ENCODE data around the gene CDCA5. TPM values are rescaled to one million over a fixed set of nuclear protein-coding genes. Genes with fewer than 3 reads are reported as not detected.

The CDCA5 gene
- total RNA-seq, 1 donor from 2014 or later, result 2.0 TPM

Small RNAs within 50 kb of the gene (small RNA-seq; reads per million reads assigned to genes)
- gene SNX15 (ENCODE audit: low replicate concordance), result not detected

Other genes with a start within 250 kb of the CDCA5 start
- 0.25 TPM for gene CDC42BPG, start 239.4 kb downstream of the CDCA5 start, total RNA-seq
- 17.7 TPM for gene EHD1, start 205.4 kb downstream of the CDCA5 start, total RNA-seq
- 5.7 TPM for gene ATG2A, start 166.8 kb downstream of the CDCA5 start, total RNA-seq
- 26.6 TPM for gene PPP2R5B, start 159.4 kb downstream of the CDCA5 start, total RNA-seq
- gene GPHA2, start 148.1 kb downstream of the CDCA5 start, total RNA-seq, result not detected
- gene MAJIN, start 111.9 kb downstream of the CDCA5 start, total RNA-seq, result not detected
- not detected for gene BATF2, start 87.1 kb downstream of the CDCA5 start, total RNA-seq
- 47.0 TPM for gene ARL2, start 69.9 kb downstream of the CDCA5 start, total RNA-seq
- gene SNX15, start 56.6 kb downstream of the CDCA5 start, total RNA-seq, result 11.8 TPM
- gene SAC3D1, start 42.8 kb downstream of the CDCA5 start, total RNA-seq, result 3.0 TPM
- 1.5 TPM for gene NAALADL1, start 25.5 kb downstream of the CDCA5 start, total RNA-seq
- 14.0 TPM for gene ZFPL1, start 182 bp upstream of the CDCA5 start, total RNA-seq
- gene VPS51, start 12.2 kb upstream of the CDCA5 start, total RNA-seq, result 161 TPM
- 34.7 TPM for gene TM7SF2, start 27.8 kb upstream of the CDCA5 start, total RNA-seq
- 2.5 TPM for gene ZNHIT2, start 33.7 kb upstream of the CDCA5 start, total RNA-seq
- 217 TPM for gene FAU, start 38.1 kb upstream of the CDCA5 start, total RNA-seq
- 27.0 TPM for gene MRPL49, start 38.3 kb upstream of the CDCA5 start, total RNA-seq
- gene SYVN1, start 50.5 kb upstream of the CDCA5 start, total RNA-seq, result 7.4 TPM
- not detected for gene SPDYC, start 86.2 kb upstream of the CDCA5 start, total RNA-seq
- 52.4 TPM for gene CAPN1, start 97.9 kb upstream of the CDCA5 start, total RNA-seq
- 2.7 TPM for gene POLA2, start 177.9 kb upstream of the CDCA5 start, total RNA-seq
- gene CDC42EP2, start 230.8 kb upstream of the CDCA5 start, total RNA-seq, result 2.7 TPM
- 25.3 TPM for gene DPF2, start 249.8 kb upstream of the CDCA5 start, total RNA-seq